Activated naive CD4-positive, alpha-beta T cell treated with anti-CD3 and anti-CD28 coated beads, Interleukin-2, amount 50 U/mL, for 24 hours (primary cell): ENCODE results near the gene GABRG3.

Source experiments
- H3K27ac Mint-ChIP-seq: one replicate; pipeline ENCODE4 v1.8.0; 2021; ENCODE audit warnings: mild to moderate bottlenecking, mixed read lengths
- H3K27me3 Mint-ChIP-seq: one replicate; pipeline ENCODE4 v1.8.0; 2021; ENCODE audit warnings: mixed read lengths
- H3K36me3 Mint-ChIP-seq: one replicate; pipeline ENCODE4 v1.8.0; 2021; ENCODE audit warnings: mixed read lengths
- H3K4me1 Mint-ChIP-seq: one replicate; pipeline ENCODE4 v1.8.0; 2021; ENCODE audit warnings: mixed read lengths
- H3K4me3 Mint-ChIP-seq: one replicate; pipeline ENCODE4 v1.8.0; 2021; ENCODE audit warnings: mild to moderate bottlenecking, mixed read lengths
- H3K9me3 Mint-ChIP-seq: one replicate; pipeline ENCODE4 v1.8.0; 2021; ENCODE audit warnings: mixed read lengths

The GABRG3 gene

GRCh38 chr15:27582726-27583410 is 611.9 kb downstream of the GABRG3 start:
- Mint-ChIP-seq H3K36me3 (no peaks in the 10 kb centered on the region), H3K27me3 (no peaks in the 10 kb centered on the region), H3K27ac (no peak overlapping the region), H3K4me1 (no peaks in the 10 kb centered on the region), H3K4me3 (no peak overlapping the region), H3K9me3 (no peaks in the 10 kb centered on the region)

GRCh38 chr15:27583651-27584050 is 612.7 kb downstream of the GABRG3 start:
- no peaks in the 10 kb centered on the region for H3K9me3 Mint-ChIP-seq

GRCh38 chr15:27585041-27585640 is 614.2 kb downstream of the GABRG3 start:
- H3K27me3 Mint-ChIP-seq = no peaks in the 10 kb centered on the region
- H3K9me3 Mint-ChIP-seq = no peaks in the 10 kb centered on the region
- H3K4me1 Mint-ChIP-seq = no peaks in the 10 kb centered on the region
- no peak overlapping the region for H3K4me3 Mint-ChIP-seq
- H3K36me3 Mint-ChIP-seq = no peaks in the 10 kb centered on the region
- no peak overlapping the region for H3K27ac Mint-ChIP-seq

More at GRCh38 chr15:27583651-27584050, 612.7 kb downstream of the GABRG3 start:
- Mint-ChIP-seq H3K36me3 (no peaks in the 10 kb centered on the region), H3K27ac (no peak overlapping the region), H3K27me3 (no peaks in the 10 kb centered on the region), H3K4me1 (no peaks in the 10 kb centered on the region), H3K4me3 (no peak overlapping the region)

GRCh38 chr15:27587810-27588209 is 616.8 kb downstream of the GABRG3 start:
- Mint-ChIP-seq H3K27me3 (no peaks in the 10 kb centered on the region), H3K4me3 (no peak overlapping the region), H3K4me1 (no peaks in the 10 kb centered on the region)

GRCh38 chr15:27589260-27589659 is 618.3 kb downstream of the GABRG3 start:
- Mint-ChIP-seq H3K4me1 (no peaks in the 10 kb centered on the region), H3K36me3 (no peaks in the 10 kb centered on the region), H3K9me3 (no peaks in the 10 kb centered on the region), H3K27me3 (no peaks in the 10 kb centered on the region), H3K27ac (no peak overlapping the region), H3K4me3 (no peak overlapping the region)

More at GRCh38 chr15:27587810-27588209, 616.8 kb downstream of the GABRG3 start:
- Mint-ChIP-seq H3K9me3 (no peaks in the 10 kb centered on the region), H3K27ac (no peak overlapping the region), H3K36me3 (no peaks in the 10 kb centered on the region)

- H3K36me3 Mint-ChIP-seq = no peaks in the 10 kb centered on the region
- no peaks in the 10 kb centered on the region for H3K27me3 Mint-ChIP-seq
- H3K4me3 Mint-ChIP-seq = no peak overlapping the region
- H3K27ac Mint-ChIP-seq = no peak overlapping the region
- no peaks in the 10 kb centered on the region for H3K9me3 Mint-ChIP-seq
- H3K4me1 Mint-ChIP-seq = no peaks in the 10 kb centered on the region
Measured at GRCh38 chr15:27589782-27590181, 618.8 kb downstream of the GABRG3 start.
